ES-I3 (cell line): ENCODE measurements around the gene AURKAIP1.
A peak's percentile ranks its signal among the peaks of the same experiment; 100 is the strongest.

Experiments used
- H3K36me3 ChIP-seq: 2 replicates; pipeline ENCODE4 v1.6.1; 2013; ENCODE audit warnings: mild to moderate bottlenecking, low read length, control low read depth, moderate library complexity; ENCODE audit not compliant: insufficient read depth
- H3K4me1 ChIP-seq: 2 replicates; pipeline ENCODE4 v1.6.1; 2013; ENCODE audit warnings: mild to moderate bottlenecking, control low read depth, low read length; ENCODE audit not compliant: insufficient read depth
- H3K9ac ChIP-seq: 2 replicates; pipeline ENCODE4 v1.6.1; 2013; ENCODE audit warnings: low read depth, mild to moderate bottlenecking, low read length, moderate library complexity
- H3K9me3 ChIP-seq: 2 replicates; pipeline ENCODE4 v1.6.1; 2013; ENCODE audit warnings: mild to moderate bottlenecking, low read length, moderate library complexity; ENCODE audit not compliant: control insufficient read depth, insufficient read depth

The AURKAIP1 gene

GRCh38 chr1:1399872-1400575 lies 25.0 kb upstream of the AURKAIP1 start:
- Histone ChIP-seq H3K4me1 (peaks cover 4% of the 10 kb centered on the region; the same call in 1 of the 2 replicates), H3K36me3 (peaks cover 29% of the 10 kb centered on the region), H3K9me3 (no peaks in the 10 kb centered on the region), H3K9ac (peak overlapping the region; percentile 76)

GRCh38 chr1:1399187-1399871 lies 24.3 kb upstream of the AURKAIP1 start, which contains the start of gene CCNL2:
CCNL2 (minus strand) TSS chr1:1399335; CDS start chr1:1399306, 29 bp downstream.
- Histone ChIP-seq H3K36me3 (peaks cover 32% of the 10 kb centered on the region), H3K9ac (peak within 1 kb of the TSS; percentile 76), H3K4me1 (peaks cover 4% of the 10 kb centered on the region; the same call in 1 of the 2 replicates), H3K9me3 (no peaks in the 10 kb centered on the region)

- peaks cover 4% of the 10 kb centered on the region; the same call in 1 of the 2 replicates for H3K4me1 ChIP-seq
- peaks cover 34% of the 10 kb centered on the region for H3K36me3 ChIP-seq
- no peaks in the 10 kb centered on the region for H3K9me3 ChIP-seq
- H3K9ac ChIP-seq: peak overlapping the region; percentile 76
These were observed 23.7 kb upstream of the AURKAIP1 start for GRCh38 chr1:1398677-1399186.

GRCh38 chr1:1397839-1398523 lies 23.0 kb upstream of the AURKAIP1 start:
- peaks cover 4% of the 10 kb centered on the region; the same call in 1 of the 2 replicates for H3K4me1 ChIP-seq
- peaks cover 37% of the 10 kb centered on the region for H3K36me3 ChIP-seq
- H3K9me3 ChIP-seq: no peaks in the 10 kb centered on the region

GRCh38 chr1:1395166-1395565 lies 20.2 kb upstream of the AURKAIP1 start:
- no peaks in the 10 kb centered on the region for H3K9me3 ChIP-seq
- no peak overlapping the region for H3K9ac ChIP-seq
- H3K4me1 ChIP-seq: peaks cover 4% of the 10 kb centered on the region; the same call in 1 of the 2 replicates
- peaks cover 58% of the 10 kb centered on the region for H3K36me3 ChIP-seq

More at GRCh38 chr1:1397839-1398523, 23.0 kb upstream of the AURKAIP1 start:
- H3K9ac ChIP-seq: peak overlapping the region; percentile 76

- peaks cover 4% of the 10 kb centered on the region; the same call in 1 of the 2 replicates for H3K4me1 ChIP-seq
- H3K9ac ChIP-seq: no peak overlapping the region
- no peaks in the 10 kb centered on the region for H3K9me3 ChIP-seq
- peaks cover 69% of the 10 kb centered on the region for H3K36me3 ChIP-seq
These were observed 19.1 kb upstream of the AURKAIP1 start for GRCh38 chr1:1394116-1394515.

GRCh38 chr1:1393428-1393827 lies 18.4 kb upstream of the AURKAIP1 start:
- Histone ChIP-seq H3K9ac (no peak overlapping the region), H3K4me1 (peaks cover 4% of the 10 kb centered on the region; the same call in 1 of the 2 replicates), H3K9me3 (no peaks in the 10 kb centered on the region), H3K36me3 (peaks cover 72% of the 10 kb centered on the region)

GRCh38 chr1:1393014-1393413 lies 18.0 kb upstream of the AURKAIP1 start:
- peaks cover under 1% of the 10 kb centered on the region; the same call in 1 of the 2 replicates for H3K4me1 ChIP-seq
- no peaks in the 10 kb centered on the region for H3K9me3 ChIP-seq
- H3K9ac ChIP-seq: no peak overlapping the region
- peaks cover 69% of the 10 kb centered on the region for H3K36me3 ChIP-seq

- Histone ChIP-seq H3K4me1 (no peaks in the 10 kb centered on the region), H3K9ac (no peak overlapping the region), H3K9me3 (no peaks in the 10 kb centered on the region), H3K36me3 (peaks cover 70% of the 10 kb centered on the region)
These were observed 16.2 kb upstream of the AURKAIP1 start for GRCh38 chr1:1391225-1391624.

GRCh38 chr1:1390675-1391074 lies 15.7 kb upstream of the AURKAIP1 start:
- Histone ChIP-seq H3K4me1 (no peaks in the 10 kb centered on the region), H3K9ac (no peak overlapping the region), H3K36me3 (peaks cover 72% of the 10 kb centered on the region), H3K9me3 (no peaks in the 10 kb centered on the region)

GRCh38 chr1:1388078-1388472 lies 13.1 kb upstream of the AURKAIP1 start:
- Histone ChIP-seq H3K36me3 (peaks cover 54% of the 10 kb centered on the region), H3K4me1 (no peaks in the 10 kb centered on the region), H3K9ac (no peak overlapping the region)

GRCh38 chr1:1387098-1388077 lies 12.4 kb upstream of the AURKAIP1 start:
- no peaks in the 10 kb centered on the region for H3K4me1 ChIP-seq
- H3K36me3 ChIP-seq: peaks cover 48% of the 10 kb centered on the region

More at GRCh38 chr1:1388078-1388472, 13.1 kb upstream of the AURKAIP1 start:
- no peaks in the 10 kb centered on the region for H3K9me3 ChIP-seq

GRCh38 chr1:1385931-1386330 lies 10.9 kb upstream of the AURKAIP1 start:
- Histone ChIP-seq H3K4me1 (no peaks in the 10 kb centered on the region), H3K36me3 (peaks cover 36% of the 10 kb centered on the region), H3K9ac (no peak overlapping the region), H3K9me3 (no peaks in the 10 kb centered on the region)

More at GRCh38 chr1:1387098-1388077, 12.4 kb upstream of the AURKAIP1 start:
- H3K9me3 ChIP-seq: no peaks in the 10 kb centered on the region
- no peak overlapping the region for H3K9ac ChIP-seq
